HG02870 (cell line): ENCODE data around the gene KLHDC7B.

Source experiments
- ATAC-seq: cut with Tn5 transposase; IDR thresholded peaks from one replicate; pipeline ENCODE4 v1.9.1; 2021; ENCODE audit warnings: mild to moderate bottlenecking, moderate library complexity; ENCODE audit not compliant: unreplicated experiment

KLHDC7B gene

DNA sequence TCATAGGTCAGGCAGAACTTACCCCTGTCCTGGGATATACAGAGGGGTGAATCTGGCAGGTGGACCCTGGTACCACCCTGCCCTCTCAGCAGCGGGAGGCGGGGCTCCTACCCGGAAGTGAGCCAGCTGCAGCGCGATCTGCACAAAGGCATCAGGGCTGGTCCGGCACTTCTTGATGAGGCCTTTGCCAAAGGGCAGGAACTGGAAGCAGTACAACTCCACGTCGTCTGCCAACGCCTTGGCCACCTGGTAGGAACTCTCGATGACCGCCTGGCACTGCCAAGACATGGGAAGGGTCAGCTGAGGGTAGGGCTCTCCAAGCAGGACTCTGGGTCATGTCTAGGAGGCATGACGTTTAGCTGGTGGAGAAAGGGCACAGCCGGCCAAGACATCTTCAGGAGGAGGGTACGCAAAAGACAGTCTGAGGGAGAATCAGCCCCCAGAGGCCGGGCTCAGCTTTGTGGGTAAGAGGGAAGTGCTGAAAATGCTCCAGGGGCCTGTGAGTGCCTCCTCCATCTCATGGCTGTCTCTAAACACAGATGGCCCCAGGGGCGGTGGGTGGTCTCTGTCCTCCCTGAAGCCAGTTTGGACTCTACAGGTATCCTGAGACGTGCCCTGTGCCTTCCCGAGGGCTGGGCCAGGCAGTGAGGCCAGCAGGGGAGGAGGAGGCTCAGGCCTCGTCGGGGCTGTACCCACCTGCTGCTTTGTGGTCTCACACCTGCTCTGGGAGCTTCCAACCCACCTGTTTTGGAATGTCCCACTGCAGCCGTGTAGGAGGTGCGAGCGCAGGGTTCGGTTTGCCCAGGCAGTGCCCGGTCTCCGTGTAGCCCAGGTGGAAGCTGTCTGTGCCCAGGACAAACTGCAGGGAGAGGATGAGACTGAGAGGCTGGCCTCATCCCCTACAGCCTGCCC, 25.8 kb downstream of the KLHDC7B start:
- ATAC-seq, result no peak

DNA sequence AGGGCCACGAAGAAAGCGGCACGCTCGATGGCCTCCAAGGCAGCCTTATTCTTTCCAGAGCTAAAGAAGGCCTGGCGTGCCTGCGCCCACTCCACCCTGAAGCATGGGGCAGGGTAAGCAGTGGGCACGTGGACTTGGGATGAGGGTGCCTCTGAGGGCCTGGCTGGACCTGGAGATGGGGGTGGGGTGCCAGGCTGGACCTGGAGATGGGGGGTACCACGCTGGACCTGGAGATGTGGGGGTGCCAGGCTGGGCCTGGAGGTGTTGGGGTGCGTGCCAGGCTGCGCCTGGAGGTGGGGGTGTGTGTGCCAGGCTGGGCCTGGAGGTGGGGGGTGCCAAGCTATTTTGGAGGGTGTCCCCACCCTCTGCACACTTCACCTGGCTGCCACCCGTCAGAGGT, 27.3 kb downstream of the KLHDC7B start:
- no peak for ATAC-seq

GRCh38 chr22:50573491-50574382, 28.0 kb downstream of the KLHDC7B start:
- no peak for ATAC-seq

DNA sequence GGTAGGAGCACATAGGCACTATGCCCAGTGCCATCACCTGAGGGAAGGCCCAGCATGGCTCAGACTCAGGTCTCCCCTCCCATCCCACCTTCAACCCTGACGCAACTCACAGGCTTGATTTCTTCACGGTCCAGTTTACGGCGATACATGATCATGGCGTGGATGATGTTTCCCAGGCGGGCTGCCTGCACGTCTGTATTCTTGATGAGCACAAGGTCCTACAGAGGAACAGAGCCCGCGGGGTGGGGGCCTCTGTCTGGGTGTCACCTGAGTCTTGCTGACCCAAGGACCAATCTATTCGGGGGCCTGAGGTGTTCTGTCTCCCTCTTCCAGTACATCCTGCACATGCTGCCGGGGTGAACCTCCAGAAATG, 28.7 kb downstream of the KLHDC7B start:
- no peak for ATAC-seq

DNA sequence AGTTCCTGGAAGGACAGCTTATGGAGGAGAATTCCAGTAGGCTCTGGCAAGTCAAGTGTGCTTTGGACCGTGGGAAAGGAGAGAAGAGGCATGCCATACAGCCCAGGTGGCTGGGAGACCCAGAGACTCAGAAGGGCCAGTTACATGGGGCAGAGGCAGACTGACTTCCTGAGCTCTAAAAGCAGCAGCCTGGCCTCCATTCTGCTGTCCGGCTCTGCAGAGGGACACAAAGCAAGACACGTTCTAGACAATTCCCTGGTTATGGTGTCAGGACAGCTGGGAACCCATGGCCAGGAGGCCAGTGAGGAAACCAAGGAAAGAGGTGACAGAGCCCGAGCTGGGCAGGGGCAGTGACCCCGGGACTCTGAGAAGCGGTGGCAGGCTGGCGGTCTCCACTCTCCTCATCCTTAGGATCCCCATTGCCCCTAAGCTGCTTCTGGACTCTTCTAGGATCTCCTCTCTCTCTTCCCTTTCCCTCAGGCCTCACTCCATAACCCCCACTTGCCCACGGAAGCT, 29.8 kb downstream of the KLHDC7B start:
- no peak for ATAC-seq

DNA sequence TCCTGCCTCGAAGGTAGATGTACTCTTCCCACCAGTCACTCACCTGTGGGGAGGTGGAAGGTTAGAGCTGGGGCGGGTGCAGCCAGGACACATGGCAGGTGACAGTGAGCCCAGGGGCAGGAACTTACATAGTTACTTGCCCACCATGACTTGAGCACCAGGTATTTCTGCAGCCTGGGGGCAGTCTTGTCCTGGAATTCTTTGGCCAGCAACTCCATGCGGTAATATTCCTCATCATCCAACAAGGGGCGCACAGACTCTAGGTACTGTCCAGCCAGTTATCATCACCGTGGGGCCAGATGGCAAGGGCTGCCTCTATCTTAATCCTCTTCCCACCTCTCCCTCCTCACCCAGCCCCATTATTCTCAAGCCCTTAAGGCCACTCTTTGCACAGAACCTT, 30.4 kb downstream of the KLHDC7B start:
- ATAC-seq, result no peak

DNA sequence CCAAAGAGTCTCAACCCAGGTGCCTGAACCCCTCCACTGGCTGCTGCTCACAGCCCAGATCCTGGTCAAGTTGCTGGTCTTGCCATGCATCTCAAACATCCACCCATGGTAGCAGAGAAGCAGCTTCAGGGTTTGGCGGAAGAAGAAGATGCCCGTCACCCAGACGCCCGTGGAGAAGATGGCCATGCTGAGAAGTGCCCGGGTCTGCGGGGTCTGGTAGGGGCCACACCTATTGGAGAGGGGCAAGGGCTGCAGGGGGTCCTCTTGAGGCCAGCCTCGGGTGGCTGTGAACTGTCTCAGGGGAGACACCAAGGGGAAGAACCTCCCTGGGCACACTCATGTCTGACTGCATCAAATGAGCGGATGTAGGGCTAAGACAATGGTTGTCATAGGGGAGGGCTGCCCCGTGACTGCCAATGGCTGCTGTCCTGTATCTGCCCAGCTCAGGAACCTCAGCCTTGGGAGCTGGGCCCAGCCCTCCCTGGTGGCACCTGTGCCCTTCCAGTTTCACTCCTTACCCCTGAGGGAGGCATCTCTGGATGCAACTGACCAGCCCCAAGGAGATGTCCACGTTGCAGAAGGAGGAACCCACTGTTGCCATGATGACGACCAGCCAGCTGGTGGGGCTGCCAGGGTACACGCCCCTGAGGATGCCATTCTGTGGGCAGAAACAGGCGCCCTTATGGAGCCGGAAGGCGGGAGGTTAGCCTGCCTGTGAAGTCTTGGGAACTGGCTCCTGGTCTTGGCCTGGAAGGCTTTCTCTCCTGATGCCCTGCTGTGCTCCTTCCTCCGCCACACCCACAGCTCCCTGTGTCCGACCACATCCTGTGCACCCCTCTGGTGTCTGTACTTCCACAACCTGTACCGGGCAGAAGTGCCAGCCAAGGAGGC, 31.4 kb downstream of the KLHDC7B start:
- no peak for ATAC-seq

- no peak for ATAC-seq
Observed at GRCh38 chr22:50577697-50577986, 31.9 kb downstream of the KLHDC7B start.

DNA sequence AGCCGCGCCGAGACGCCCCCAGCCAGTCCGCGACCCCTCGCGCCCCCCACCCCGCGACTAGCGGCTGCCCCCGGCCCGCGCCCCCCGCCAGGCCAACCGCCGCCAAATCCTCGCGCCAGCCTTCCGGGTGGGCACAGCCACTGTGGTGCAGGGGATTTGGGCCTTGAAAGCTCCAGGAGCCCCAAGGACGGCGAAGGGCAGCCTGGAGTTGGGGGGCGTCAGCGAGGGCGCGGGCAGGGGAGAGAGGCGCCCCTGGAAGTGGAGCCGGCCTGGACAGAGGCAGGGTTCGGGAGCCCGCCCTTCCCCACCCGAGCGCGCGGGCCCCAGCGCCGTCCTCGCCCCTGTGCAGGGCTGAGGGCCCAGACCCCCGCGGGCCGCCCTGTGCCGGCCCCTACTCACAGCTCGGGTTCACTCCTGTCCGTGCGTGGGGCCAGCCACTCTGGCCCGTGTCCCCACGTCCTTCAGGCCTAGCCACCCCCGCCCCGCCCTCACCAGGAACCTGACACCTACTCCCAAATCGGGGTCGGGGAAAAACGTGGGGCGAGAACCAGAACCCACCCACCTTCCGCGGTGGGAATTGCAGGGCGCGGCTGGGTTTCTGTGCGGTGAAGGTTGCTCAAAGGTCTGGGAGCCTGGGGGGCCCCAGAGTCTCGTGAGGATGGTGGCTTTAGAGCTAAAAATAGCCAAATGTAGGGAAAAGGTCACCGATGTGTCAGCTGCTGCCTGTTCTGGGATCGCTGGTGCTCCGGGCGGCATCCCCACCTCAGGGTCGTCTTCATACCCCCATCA, 32.5 kb downstream of the KLHDC7B start, which contains the start of gene CPT1B:
TSS of gene CPT1B (minus strand) at position 441 of the 789 bp plus-strand sequence. CDS start 512 bp downstream, outside the sequence.
- ATAC-seq, result no peak

- ATAC-seq, result no peak
Observed at GRCh38 chr22:50578776-50579310, 33.1 kb downstream of the KLHDC7B start.

DNA sequence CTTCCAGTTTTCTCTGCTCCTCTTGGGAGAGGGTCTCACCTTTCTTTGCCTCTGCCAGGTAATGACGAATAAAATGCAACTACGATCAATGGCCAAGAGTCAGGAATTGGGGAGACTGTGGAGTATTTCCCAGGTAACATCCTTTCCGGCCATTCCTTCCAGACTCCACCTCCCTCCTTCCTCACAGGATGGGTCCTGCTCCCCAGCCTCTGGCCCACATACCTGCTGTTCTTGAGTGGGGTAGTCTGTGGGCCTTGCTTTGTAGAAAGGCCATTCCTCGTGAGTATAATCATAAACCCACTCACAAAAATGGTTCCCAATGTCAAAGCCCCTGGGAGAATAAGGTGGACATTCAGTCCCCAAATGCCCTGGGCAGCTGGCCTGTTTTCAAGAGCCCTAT, 34.1 kb downstream of the KLHDC7B start:
- ATAC-seq, result no peak

- ATAC-seq, result no peak
Observed at GRCh38 chr22:50581031-50581949, 35.6 kb downstream of the KLHDC7B start.

- ATAC-seq, result no peak
Observed at GRCh38 chr22:50581950-50582492, 36.3 kb downstream of the KLHDC7B start.

DNA sequence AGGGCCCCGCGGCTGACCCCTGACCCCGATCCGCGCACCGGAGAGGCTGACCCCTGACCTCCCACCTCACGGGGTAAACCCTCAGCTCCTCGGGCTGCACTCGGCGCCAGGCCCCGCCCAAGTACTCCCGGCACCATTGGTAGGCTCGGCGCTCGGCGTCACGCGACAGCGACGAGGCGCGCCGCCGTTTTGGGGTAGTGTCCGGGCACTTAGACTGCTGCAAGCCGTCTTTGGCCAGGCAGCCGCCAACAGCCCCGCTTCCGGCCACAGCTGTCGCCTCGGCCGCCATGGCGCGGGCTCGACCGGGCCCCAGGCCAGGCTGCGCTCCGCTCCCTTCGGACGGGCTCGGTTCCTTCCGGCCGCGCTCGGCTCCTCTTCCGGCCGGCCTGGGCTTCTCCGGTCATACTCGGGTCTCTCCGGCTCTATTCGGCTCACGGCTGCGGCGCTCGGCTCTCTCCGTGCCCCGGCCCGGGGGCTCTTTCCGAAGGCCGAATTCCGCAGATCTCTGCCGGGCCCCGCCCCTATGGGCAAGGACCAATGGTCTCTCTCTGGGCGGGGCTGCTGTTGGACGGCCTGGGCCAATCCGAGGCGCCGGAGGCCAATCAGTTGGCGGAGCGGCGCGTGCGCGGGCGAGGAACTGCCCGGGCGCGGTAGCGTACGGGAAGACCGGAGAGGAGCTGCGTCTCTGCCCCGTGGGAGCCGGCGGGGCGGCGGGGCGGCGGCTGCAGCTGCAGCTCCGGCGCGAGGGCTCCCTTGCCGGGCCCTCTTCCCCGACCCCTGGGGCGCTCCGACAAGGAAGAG, 37.0 kb downstream of the KLHDC7B start, which contains the start of gene CHKB:
TSS of gene CHKB (minus strand) at position 357 of the 801 bp plus-strand sequence. CDS start at position 289, 68 bp downstream.
- ATAC-seq, result peak; percentile 91

GRCh38 chr22:50583294-50583861, 37.7 kb downstream of the KLHDC7B start:
- peak; percentile 14 for ATAC-seq

DNA sequence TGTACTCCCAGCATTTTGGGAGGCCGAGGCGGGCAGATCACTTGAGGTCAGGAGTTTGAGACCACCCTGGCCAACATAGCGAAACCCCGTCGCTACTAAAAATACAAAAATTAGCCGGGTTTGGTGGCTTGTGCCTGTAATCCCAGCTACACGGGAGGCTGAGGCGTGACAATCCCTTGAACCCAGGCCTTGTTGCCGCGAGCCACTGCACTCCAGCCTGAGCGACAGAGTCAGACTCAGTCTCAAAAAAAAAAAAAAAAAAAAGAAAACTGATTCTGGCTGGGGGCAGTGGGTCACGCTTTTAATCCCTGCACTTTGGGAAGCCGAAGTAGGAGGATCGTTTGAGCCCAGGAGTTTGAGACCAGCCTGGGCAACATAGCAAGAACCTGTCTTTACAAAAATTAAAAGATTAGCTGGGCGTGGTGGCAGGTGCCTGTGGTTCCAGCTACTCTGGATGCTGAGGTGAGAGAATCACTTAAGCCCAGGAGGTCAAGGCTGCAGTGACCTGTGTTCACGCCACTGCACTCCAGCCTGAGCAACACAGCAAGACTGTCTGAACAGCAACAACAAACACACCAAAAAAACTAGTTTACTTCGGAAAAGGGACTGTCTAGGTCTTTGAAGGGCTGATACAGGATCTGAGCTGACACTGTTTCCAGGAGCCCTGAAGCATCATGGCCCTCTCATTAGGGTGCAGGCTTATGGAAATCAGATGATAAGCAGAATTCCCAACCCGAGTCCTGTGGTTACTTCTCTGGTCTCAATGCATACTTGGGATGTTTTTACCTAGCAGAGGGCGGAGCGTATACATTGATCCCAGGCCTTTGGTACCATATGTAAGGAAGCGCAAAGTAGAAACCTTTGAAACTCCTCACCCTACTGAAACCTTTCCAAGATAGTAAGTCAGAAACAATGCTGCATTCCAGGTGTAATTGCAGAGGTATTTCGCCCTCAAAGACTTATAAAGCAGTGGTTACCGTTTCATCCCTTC, 38.7 kb downstream of the KLHDC7B start:
- no peak for ATAC-seq
